Subcutaneous adipose tissue (tissue), 4 donors: ENCODE measurements around the gene MOB3A. TPM values are rescaled to one million over a fixed set of nuclear protein-coding genes. Genes with fewer than 3 reads are reported as not detected.

Experiments
- total RNA-seq, 4 donors: library from RNA; depleted of rRNA; stranded (reverse); fragments of >200 nt; gene quantifications; one replicate each; pipeline ENCODE4 v1.1.0, GENCODE V29; 2016
- TF ChIP-seq, protein P1 (sequence below): fragments of 450-650 bp; IDR thresholded peaks from one replicate; pipeline ENCODE4 v1.5.1; 2016; ENCODE audit warnings: low read depth, mild to moderate bottlenecking, control low read depth, antibody characterized with exemption, moderate library complexity

Gene MOB3A
- total RNA-seq, 4 donors from 2014 or later, result 27.9 to 53.3 (median 46.5) TPM

DNA sequence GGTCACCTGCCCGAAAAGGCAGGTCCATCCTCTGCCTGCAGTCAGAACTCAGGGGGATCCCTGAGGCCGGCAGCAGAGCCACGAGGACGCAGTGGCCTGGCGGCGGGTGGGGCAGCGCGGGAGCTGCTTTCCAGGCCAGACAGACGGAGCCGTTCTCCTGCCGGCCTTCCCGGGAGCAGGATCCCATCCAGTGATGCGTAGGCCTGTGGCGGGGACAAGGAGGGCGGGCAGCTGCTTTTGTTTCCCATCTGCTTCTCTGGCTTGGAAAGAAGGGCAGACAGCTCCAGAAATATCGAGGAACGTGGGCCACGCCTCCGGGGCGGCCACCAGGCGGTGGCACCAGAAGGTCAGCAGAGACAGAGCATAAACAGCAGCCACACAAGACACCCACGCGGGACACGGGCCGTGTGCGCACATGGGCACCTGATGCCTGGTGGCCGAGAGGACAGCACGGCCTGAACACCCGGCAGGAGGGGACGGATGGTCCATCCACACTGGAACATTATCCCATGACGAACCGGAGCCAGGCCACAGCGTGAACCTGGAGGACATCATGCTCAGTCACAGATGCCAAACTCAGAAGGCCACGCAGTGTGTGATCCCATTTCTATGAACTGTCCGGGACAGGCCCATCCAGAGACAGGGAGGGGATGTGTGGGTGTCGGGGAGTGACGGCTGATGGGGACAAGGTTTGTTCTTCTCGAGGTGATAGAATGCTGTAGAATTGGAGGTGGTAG lies 31.2 kb downstream of the MOB3A start:
- TF ChIP-seq, protein P1, sequence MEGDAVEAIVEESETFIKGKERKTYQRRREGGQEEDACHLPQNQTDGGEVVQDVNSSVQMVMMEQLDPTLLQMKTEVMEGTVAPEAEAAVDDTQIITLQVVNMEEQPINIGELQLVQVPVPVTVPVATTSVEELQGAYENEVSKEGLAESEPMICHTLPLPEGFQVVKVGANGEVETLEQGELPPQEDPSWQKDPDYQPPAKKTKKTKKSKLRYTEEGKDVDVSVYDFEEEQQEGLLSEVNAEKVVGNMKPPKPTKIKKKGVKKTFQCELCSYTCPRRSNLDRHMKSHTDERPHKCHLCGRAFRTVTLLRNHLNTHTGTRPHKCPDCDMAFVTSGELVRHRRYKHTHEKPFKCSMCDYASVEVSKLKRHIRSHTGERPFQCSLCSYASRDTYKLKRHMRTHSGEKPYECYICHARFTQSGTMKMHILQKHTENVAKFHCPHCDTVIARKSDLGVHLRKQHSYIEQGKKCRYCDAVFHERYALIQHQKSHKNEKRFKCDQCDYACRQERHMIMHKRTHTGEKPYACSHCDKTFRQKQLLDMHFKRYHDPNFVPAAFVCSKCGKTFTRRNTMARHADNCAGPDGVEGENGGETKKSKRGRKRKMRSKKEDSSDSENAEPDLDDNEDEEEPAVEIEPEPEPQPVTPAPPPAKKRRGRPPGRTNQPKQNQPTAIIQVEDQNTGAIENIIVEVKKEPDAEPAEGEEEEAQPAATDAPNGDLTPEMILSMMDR, result no peak

DNA sequence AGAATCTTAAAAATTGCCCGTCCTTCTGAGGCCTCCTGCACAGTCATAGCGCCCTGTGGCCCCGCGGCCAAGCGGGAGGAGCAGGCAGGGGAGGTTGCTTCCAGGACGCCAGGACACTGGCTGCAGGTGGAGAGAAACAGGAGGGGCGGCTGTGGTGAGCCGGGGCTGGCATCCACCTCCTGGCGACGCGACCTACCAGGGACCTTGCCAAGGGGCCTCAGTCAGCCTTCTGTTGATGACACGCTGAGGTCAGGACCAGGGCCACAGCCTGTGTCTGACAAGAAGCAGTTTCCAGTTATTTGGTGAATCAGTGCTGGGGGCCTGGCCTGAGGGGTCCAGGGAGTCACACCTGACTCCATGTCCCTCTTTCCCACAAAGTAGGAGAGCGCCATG lies 31.7 kb downstream of the MOB3A start:
- TF ChIP-seq, protein P1, result no peak

DNA sequence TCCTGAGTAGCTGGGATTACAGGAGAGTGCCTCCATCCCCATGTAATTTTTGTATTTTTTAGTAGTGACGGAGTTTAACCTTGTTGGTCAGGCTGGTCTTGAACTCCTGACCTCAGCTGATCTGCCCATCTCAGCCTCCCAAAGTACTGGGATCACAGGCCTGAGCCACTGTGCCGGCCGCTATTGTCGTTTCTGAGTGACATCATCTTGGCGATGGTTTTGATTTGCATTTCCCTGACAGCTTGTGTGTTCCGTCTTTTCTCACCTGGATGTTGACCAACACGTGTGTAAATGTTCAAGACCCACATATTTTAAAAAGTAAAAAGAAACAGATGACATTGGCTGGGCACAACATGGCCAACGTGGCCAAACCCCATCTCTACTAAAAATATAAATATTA lies 32.3 kb downstream of the MOB3A start:
- TF ChIP-seq, protein P1, result no peak

DNA sequence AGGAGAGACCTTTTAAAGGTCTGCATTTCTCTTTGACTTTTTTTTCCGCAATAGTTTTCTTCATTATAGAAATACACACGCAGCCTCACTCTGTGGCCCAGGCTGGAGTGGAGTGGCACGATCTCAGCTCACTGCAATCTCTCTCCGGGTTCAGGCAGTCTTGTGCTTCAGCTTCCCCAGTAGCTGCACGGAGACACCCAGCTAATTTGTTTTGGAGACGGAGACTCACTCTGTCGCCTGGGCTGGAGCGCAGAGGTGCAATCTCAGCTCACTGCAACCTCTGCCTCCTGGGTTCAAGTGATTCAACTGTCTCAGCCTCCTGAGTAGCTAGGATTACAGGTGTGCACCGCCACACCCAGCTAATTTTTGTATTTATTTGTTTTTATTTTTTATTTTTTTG lies 33.4 kb downstream of the MOB3A start:
- TF ChIP-seq, protein P1, result no peak

DNA sequence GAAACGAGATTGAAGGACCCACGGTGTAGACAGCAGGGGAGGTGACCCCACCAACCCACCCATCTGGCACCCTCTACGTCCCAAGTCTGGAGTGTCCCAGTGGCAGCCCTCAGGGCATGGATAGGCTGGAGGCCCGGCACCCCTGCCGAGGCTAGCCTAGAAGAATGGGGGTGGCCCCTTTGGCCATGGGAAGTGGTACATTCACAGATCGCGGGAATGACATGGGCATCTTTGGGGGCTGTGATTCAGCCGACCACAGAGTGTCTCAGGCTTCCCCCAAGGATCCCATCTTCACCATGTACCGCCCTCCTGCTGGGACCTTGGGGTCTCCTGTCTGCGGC lies 33.8 kb downstream of the MOB3A start:
- TF ChIP-seq, protein P1, result no peak

DNA sequence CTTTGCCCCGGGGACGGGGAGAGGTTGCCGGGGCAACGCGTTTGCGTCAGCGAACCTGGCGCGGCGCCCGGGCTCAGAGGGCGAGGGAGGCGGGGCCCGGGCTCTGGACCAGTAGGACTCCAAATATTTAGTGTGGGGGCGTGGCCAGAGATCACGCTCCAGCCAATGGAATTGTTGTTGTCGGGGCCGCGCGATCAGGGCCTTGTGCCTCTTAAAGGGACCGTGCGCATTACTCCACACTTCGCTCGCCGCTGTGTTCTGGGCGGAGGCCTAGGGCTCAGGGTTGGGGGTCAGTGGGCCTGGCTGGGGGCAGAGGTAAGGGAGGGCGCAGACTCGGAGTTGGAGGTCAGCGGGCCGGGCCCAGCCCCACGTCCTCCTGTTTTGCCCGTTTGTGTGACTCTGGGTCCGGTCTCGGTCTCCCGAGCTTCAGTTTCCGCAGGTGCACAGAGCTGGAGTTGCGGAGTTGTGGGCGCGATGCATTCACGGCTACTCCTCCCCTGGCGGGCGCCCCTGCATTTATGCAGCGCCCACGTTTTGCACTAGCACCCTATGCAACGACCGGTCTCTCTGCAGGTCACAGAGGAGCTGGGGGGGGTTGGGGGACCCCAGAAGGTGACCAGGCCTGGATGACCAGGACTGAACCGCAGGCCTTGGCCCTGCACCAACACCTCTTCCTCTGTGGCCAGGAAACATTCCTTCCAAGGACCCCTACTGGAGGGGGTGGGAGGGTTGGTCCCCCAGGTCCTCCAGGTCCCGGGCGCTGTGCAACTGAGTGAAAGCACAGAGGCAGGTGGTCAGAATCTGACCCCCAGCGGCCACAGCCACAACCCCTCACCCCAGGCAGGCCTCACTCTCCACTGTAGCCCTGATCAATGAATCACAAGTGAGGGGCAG lies 34.4 kb downstream of the MOB3A start:
- TF ChIP-seq, protein P1, result no peak

DNA sequence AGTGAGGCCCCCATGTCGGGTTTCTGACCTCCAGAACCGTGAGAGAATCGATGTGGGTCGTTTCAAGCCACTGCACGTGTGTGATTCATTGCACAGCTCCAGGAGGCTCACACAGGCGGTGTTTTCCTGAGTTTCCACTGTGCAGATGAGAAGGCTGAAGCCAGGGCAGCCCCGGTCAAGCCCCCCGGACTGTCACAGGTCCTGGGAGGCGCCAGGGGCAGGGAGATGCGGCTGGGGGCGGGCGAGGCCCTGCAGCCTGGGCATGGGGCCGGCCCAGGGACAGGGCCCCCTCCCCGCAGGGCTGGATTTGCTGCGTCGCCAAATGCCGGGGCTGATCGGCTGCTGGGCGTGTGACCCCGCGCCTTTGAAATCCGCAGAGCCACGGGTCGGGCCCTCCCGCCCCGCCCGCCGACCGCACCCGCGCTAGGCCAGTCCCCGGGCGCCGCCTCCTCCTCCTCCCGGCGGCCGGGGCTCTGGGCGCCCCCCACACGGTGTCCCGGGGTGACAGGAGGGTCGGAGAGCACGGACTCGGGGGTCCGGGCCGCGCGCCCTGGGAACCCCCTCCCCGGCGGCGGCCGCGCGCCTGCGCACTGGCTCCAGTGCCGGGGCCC lies 35.1 kb downstream of the MOB3A start:
- TF ChIP-seq, protein P1, result no peak
